ENCODE results near the gene MYO9A.
"Not testable (repeated sequence)": the region's sequence is repeated elsewhere in the genome, so short reads cannot be mapped to it uniquely, and the experiment has no call there.

The MYO9A gene

GRCh38 chr15:72060687-72061250 lies 57.2 kb downstream of the MYO9A start:
- no peak for DNase-seq
- Mint-ChIP-seq H3K9me3 (peaks cover 5 to 9% of the 10 kb centered on the region in 2 donors), H3K4me3 (no peak overlapping the region), H3K27ac (no peak overlapping the region), H3K36me3 (peaks cover 13 to 33% of the 10 kb centered on the region in 2 donors), H3K4me1 (peaks cover 11 to 21% of the 10 kb centered on the region in 2 donors), H3K27me3 (no peaks in the 10 kb centered on the region)
- ATAC-seq (replicated peaks), result no peak

GRCh38 chr15:72058585-72058984 lies 59.4 kb downstream of the MYO9A start:
- H3K4me3 Mint-ChIP-seq, result no peak overlapping the region
- H3K27ac Mint-ChIP-seq, result no peak overlapping the region
- no peaks in the 10 kb centered on the region for H3K27me3 Mint-ChIP-seq
- peaks cover 5 to 9% of the 10 kb centered on the region in 2 donors for H3K9me3 Mint-ChIP-seq
- H3K36me3 Mint-ChIP-seq, result peaks cover 16 to 35% of the 10 kb centered on the region in 2 donors
- ATAC-seq (replicated peaks) (no peak), DNase-seq (no peak)
- peaks cover 11 to 30% of the 10 kb centered on the region in 2 donors for H3K4me1 Mint-ChIP-seq

GRCh38 chr15:72057548-72058091 lies 60.3 kb downstream of the MYO9A start:
- H3K9me3 Mint-ChIP-seq, result peaks cover 6% of the 10 kb centered on the region in 2 donors
- H3K27me3 Mint-ChIP-seq, result no peaks in the 10 kb centered on the region
- peaks cover 11 to 35% of the 10 kb centered on the region in 2 donors for H3K4me1 Mint-ChIP-seq
- peaks cover 14 to 31% of the 10 kb centered on the region in 2 donors for H3K36me3 Mint-ChIP-seq
- peak overlapping the region; percentile 16 for H3K27ac Mint-ChIP-seq
- DNase-seq, result no peak
- no peak for ATAC-seq (replicated peaks)
- H3K4me3 Mint-ChIP-seq, result no peak overlapping the region

GRCh38 chr15:72056217-72056616 lies 61.7 kb downstream of the MYO9A start:
- not testable (repeated sequence) for H3K9me3 Mint-ChIP-seq; H3K27me3 Mint-ChIP-seq; DNase-seq; H3K4me3 Mint-ChIP-seq; ATAC-seq (replicated peaks); H3K27ac Mint-ChIP-seq
- peaks cover 6 to 31% of the 10 kb centered on the region in 2 donors for H3K4me1 Mint-ChIP-seq
- peaks cover 10 to 18% of the 10 kb centered on the region in 2 donors for H3K36me3 Mint-ChIP-seq

GRCh38 chr15:72053297-72053696 lies 64.7 kb downstream of the MYO9A start:
- H3K4me3 Mint-ChIP-seq; H3K27me3 Mint-ChIP-seq; ATAC-seq (replicated peaks); DNase-seq; H3K27ac Mint-ChIP-seq; H3K9me3 Mint-ChIP-seq: not testable (repeated sequence)
- H3K4me1 Mint-ChIP-seq, result peaks cover 5 to 37% of the 10 kb centered on the region in 2 donors
- H3K36me3 Mint-ChIP-seq, result peaks cover 10 to 18% of the 10 kb centered on the region in 2 donors

GRCh38 chr15:72050700-72051099 lies 67.2 kb downstream of the MYO9A start:
- H3K4me1 Mint-ChIP-seq, result peaks cover 3 to 37% of the 10 kb centered on the region in 2 donors
- ATAC-seq (replicated peaks) (no peak), DNase-seq (no peak)
- no peak overlapping the region for H3K27ac Mint-ChIP-seq
- no peaks in the 10 kb centered on the region for H3K27me3 Mint-ChIP-seq
- H3K36me3 Mint-ChIP-seq, result peaks cover 17 to 27% of the 10 kb centered on the region in 2 donors
- H3K4me3 Mint-ChIP-seq, result no peak overlapping the region
- peaks cover 0 to 2% of the 10 kb centered on the region in 2 donors for H3K9me3 Mint-ChIP-seq

- Mint-ChIP-seq H3K27ac (no peak overlapping the region), H3K27me3 (no peaks in the 10 kb centered on the region), H3K36me3 (peaks cover 13 to 31% of the 10 kb centered on the region in 2 donors), H3K4me3 (no peak overlapping the region), H3K9me3 (no peaks in the 10 kb centered on the region), H3K4me1 (peaks cover 3 to 25% of the 10 kb centered on the region in 2 donors)
- ATAC-seq (replicated peaks) (no peak), DNase-seq (no peak)
These were observed 70.9 kb downstream of the MYO9A start for GRCh38 chr15:72047020-72047419.

GRCh38 chr15:72044956-72045355 lies 73.0 kb downstream of the MYO9A start:
- peaks cover 19 to 37% of the 10 kb centered on the region in 2 donors for H3K36me3 Mint-ChIP-seq
- no peak overlapping the region for H3K4me3 Mint-ChIP-seq

GRCh38 chr15:72042865-72043264 lies 75.1 kb downstream of the MYO9A start:
- Mint-ChIP-seq H3K9me3 (peaks cover 3 to 8% of the 10 kb centered on the region in 2 donors), H3K4me3 (no peak overlapping the region), H3K4me1 (peaks cover 0 to 11% of the 10 kb centered on the region in 2 donors), H3K27ac (no peak overlapping the region), H3K36me3 (peaks cover 26 to 48% of the 10 kb centered on the region in 2 donors), H3K27me3 (no peaks in the 10 kb centered on the region)
- DNase-seq (no peak), ATAC-seq (replicated peaks) (no peak)

More at GRCh38 chr15:72044956-72045355, 73.0 kb downstream of the MYO9A start:
- H3K27ac Mint-ChIP-seq, result no peak overlapping the region
- peaks cover 2 to 14% of the 10 kb centered on the region in 2 donors for H3K4me1 Mint-ChIP-seq
- H3K27me3 Mint-ChIP-seq, result no peaks in the 10 kb centered on the region
- DNase-seq (no peak), ATAC-seq (replicated peaks) (no peak)
- H3K9me3 Mint-ChIP-seq, result no peaks in the 10 kb centered on the region

- peaks cover 5 to 8% of the 10 kb centered on the region in 2 donors for H3K9me3 Mint-ChIP-seq
- no peak overlapping the region for H3K27ac Mint-ChIP-seq
- ATAC-seq (replicated peaks) (no peak), DNase-seq (no peak)
- peaks cover 33 to 56% of the 10 kb centered on the region in 2 donors for H3K36me3 Mint-ChIP-seq
- peaks cover 2 to 8% of the 10 kb centered on the region in 2 donors for H3K4me1 Mint-ChIP-seq
- H3K27me3 Mint-ChIP-seq, result no peaks in the 10 kb centered on the region
- H3K4me3 Mint-ChIP-seq, result no peak overlapping the region
These were observed 75.9 kb downstream of the MYO9A start for GRCh38 chr15:72042054-72042453.

- Mint-ChIP-seq H3K4me1 (peaks cover 8 to 16% of the 10 kb centered on the region in 2 donors), H3K9me3 (peaks cover 5 to 8% of the 10 kb centered on the region in 2 donors), H3K27ac (no peak overlapping the region), H3K36me3 (peaks cover 25 to 41% of the 10 kb centered on the region in 2 donors), H3K4me3 (no peak overlapping the region), H3K27me3 (no peaks in the 10 kb centered on the region)
- DNase-seq (no peak), ATAC-seq (replicated peaks) (no peak)
These were observed 80.6 kb downstream of the MYO9A start for GRCh38 chr15:72037321-72037720.

- H3K27ac Mint-ChIP-seq, result no peak overlapping the region
- ATAC-seq (replicated peaks) (no peak), DNase-seq (no peak)
- H3K4me3 Mint-ChIP-seq, result no peak overlapping the region
- no peaks in the 10 kb centered on the region for H3K27me3 Mint-ChIP-seq
- H3K36me3 Mint-ChIP-seq, result peaks cover 27 to 36% of the 10 kb centered on the region in 2 donors
- peaks cover 8 to 16% of the 10 kb centered on the region in 2 donors for H3K4me1 Mint-ChIP-seq
- H3K9me3 Mint-ChIP-seq, result peaks cover 5 to 8% of the 10 kb centered on the region in 2 donors
These were observed 82.9 kb downstream of the MYO9A start for GRCh38 chr15:72034859-72035650.

- peaks cover 28 to 37% of the 10 kb centered on the region in 2 donors for H3K36me3 Mint-ChIP-seq
- peaks cover 8 to 16% of the 10 kb centered on the region in 2 donors for H3K4me1 Mint-ChIP-seq
These were observed 83.6 kb downstream of the MYO9A start for GRCh38 chr15:72034351-72034750.

GRCh38 chr15:72033711-72034110 lies 84.2 kb downstream of the MYO9A start:
- H3K27me3 Mint-ChIP-seq, result no peaks in the 10 kb centered on the region
- ATAC-seq (replicated peaks) (no peak), DNase-seq (no peak)
- H3K4me1 Mint-ChIP-seq, result peaks cover 8 to 16% of the 10 kb centered on the region in 2 donors
- peaks cover 28 to 37% of the 10 kb centered on the region in 2 donors for H3K36me3 Mint-ChIP-seq
- no peak overlapping the region for H3K4me3 Mint-ChIP-seq
- no peak overlapping the region for H3K27ac Mint-ChIP-seq
- H3K9me3 Mint-ChIP-seq, result peaks cover 5 to 8% of the 10 kb centered on the region in 2 donors

More at GRCh38 chr15:72034351-72034750, 83.6 kb downstream of the MYO9A start:
- peaks cover 5 to 8% of the 10 kb centered on the region in 2 donors for H3K9me3 Mint-ChIP-seq
- H3K27me3 Mint-ChIP-seq, result no peaks in the 10 kb centered on the region
- ATAC-seq (replicated peaks) (no peak), DNase-seq (no peak)
- no peak overlapping the region for H3K4me3 Mint-ChIP-seq
- H3K27ac Mint-ChIP-seq, result no peak overlapping the region
